GM19238 (cell line): ENCODE measurements around the gene STARD10.

ENCODE experiments used
- DNase-seq: peaks from one replicate; pipeline ENCODE4 v3.0.0; 2011; ENCODE audit warnings: low spot score; ENCODE audit not compliant: insufficient read length

Gene STARD10

GRCh38 chr11:72727521-72727920 is 66.3 kb downstream of the STARD10 start:
- no peak for DNase-seq

DNA sequence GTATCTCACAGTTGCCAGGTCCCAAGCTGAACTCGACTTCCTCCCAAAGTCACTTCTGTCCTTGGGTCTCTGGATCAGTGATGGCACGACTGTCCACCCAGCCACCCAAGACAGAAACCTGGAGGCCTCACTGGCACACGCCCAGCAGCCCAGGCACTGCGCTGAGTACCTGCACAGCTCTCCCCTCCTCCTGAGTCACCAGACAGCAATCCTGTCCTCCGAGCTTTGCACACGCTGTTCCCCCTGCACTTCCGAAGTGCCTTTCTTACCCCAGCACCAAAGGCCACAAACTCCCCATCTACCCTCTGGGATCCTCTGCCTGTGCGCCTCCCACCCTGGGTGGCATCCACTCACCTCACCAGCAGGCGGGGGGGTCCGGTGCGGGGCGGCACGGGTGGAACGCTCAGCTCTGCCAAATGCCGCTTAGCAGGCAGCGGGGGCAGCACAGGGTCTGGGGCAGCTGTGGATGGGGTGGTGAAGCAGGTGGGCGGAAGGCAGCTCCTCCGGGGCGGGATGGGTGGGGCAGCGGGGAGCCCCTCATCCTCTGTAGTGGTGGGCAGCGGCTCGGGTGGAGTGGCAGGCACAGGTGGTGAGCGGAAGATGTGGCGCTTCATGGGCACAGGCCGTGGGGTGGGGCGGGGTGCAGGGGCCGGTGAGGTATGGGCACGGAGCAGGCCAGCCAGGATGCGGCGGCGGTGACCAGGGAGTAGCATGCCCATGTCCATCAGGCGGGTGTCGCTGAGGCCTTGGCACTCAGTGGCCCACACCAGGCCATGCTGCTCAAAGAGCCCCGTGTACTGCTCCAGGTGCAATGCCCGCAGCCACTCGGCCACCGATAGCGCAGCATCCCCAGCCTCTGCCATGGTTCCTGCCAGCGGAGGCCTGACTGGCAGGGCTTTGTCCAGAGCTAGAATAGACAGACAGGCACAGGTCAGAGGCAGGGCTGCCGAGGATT is 67.3 kb downstream of the STARD10 start:
- no peak for DNase-seq

DNA sequence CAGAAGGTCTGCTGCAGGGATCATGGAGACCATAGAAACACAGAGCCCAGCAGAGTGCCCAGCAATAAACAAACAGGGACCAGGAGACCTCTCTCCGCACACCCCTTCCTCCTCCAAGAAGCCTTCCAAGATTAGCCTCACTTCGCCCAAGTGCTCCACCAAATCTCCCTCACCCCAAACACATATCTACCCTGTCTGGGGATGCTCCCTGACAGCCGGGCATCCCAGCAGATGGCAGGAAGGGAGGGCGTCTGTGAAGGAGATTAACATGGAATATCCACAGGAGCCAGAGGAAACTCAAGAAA is 68.2 kb downstream of the STARD10 start:
- no peak for DNase-seq

GRCh38 chr11:72724851-72725723 is 68.8 kb downstream of the STARD10 start:
- DNase-seq = peak; percentile 62

GRCh38 chr11:72724021-72724551 is 69.8 kb downstream of the STARD10 start:
- no peak for DNase-seq

DNA sequence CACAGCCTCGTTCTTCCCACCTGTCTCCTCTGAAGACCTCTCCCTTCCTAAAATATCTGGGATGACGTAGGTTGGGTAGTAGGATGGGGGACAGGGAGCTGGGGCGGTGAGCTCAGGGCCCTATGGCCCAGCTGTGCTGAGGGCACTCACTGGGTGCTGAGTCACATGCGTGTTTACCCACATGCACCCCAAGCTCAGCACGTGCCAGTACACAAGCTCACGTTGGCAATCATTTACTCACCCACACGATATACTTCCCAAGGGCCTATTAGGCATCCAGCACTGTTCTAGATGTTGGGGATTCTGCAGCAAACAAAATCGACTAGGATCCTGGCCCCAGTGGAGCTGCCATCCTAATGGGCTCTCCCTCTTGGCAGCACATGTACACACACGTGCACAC is 70.3 kb downstream of the STARD10 start:
- no peak for DNase-seq

- peak; percentile 96 for DNase-seq
These were observed 71.6 kb downstream of the STARD10 start for GRCh38 chr11:72722050-72722748.

DNA sequence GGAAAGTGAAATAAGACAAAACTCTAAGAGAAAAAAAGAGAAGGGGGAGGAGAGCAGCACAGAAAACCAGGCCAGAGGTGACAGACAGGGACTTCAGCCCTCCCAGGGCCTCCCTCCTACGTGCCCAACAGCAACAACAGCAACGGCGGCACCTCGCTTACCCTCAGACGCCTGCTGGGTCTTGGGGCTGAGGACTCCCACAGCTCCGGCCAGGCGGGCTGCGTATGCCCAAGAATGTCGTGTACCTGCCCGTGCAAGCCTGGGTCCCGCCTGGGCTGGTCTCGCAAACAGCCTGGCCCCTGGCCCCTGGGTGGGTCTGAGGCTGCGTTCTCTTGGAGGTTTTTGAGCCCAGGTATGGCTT is 72.2 kb downstream of the STARD10 start:
- peak; percentile 45 for DNase-seq

DNA sequence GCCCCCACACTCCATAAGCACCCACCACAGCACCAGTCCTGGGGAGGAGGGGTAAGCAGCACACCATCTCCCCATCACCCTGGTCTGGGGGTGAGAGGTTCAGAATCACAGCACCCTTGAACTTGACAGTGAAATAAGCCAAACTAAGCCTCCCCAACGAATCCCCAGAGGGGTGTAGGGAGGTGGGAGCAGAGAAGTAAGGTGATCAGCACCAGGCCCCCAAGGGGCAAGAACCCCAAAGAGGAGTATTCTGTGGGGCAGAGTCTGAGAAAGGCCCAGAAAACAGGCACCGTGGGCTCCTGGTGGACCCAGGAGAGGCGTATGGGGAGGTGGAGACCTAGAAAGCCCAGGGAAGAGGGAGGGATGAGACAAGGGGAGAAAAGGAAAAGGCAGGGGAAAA is 72.6 kb downstream of the STARD10 start:
- DNase-seq = no peak

GRCh38 chr11:72720784-72721183 is 73.1 kb downstream of the STARD10 start:
- DNase-seq = no peak

DNA sequence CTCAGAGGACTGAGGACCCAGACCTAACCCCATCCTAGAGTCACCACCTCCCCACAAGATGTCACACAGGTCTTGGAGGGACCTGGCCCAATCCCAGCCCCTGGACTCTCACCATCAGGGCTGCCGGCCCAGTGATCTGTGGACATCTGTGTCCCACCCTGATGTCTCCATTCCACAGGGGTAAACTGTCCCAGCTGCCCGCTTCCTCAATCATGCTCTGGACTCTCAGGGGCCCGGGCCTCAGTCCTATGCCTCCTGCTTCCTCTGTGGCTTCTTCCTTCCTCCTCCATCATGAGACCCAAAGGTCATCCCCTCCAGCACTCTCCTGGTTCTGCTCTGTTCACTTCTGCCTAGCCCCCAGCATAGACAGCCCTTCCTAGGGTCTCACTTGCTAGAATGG is 73.8 kb downstream of the STARD10 start:
- DNase-seq = no peak

- no peak for DNase-seq
These were observed 74.3 kb downstream of the STARD10 start for GRCh38 chr11:72719551-72719950.

DNA sequence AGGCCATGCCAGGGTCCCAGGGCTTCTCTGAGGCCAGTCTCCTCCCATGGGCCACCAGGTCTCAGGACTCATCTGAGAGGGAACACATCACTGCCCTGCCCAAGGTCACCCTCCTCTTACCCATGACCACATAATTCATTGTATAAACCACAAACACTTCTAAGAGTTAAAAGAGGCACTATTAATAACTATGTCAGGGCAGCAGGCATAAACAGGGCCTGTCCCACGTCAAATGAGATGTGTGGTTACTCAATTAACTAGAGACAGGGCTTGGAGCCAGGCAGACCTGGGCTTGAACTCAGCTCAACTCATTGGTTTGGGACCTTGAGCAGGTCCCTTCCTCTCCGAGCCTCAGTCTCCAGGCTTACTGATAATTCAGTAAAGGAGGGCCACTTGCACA is 74.7 kb downstream of the STARD10 start:
- DNase-seq = no peak

- DNase-seq = no peak
These were observed 75.7 kb downstream of the STARD10 start for GRCh38 chr11:72718101-72718501.

- no peak for DNase-seq
These were observed 76.9 kb downstream of the STARD10 start for GRCh38 chr11:72716788-72717435.

DNA sequence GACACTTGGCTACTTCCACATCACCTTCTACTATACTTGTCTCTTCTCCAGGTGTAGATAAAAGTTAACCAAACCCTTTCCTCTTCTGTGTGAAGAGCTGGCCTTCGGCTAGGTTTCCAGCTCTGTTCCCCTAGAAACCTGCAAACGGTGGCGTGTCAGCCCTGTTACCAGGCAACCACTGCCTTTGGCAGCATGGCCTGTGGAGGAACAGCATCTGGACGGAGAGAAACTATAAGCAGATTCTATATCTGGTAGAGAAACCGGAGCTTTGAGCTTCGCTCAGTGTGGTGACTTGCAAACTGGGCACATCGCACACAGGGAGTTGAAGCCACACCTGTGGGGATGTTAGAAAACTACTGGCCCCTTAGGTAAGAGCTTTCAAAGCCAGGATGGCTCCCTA is 77.6 kb downstream of the STARD10 start:
- no peak for DNase-seq

GRCh38 chr11:72712841-72713240 is 81.0 kb downstream of the STARD10 start:
- no peak for DNase-seq

DNA sequence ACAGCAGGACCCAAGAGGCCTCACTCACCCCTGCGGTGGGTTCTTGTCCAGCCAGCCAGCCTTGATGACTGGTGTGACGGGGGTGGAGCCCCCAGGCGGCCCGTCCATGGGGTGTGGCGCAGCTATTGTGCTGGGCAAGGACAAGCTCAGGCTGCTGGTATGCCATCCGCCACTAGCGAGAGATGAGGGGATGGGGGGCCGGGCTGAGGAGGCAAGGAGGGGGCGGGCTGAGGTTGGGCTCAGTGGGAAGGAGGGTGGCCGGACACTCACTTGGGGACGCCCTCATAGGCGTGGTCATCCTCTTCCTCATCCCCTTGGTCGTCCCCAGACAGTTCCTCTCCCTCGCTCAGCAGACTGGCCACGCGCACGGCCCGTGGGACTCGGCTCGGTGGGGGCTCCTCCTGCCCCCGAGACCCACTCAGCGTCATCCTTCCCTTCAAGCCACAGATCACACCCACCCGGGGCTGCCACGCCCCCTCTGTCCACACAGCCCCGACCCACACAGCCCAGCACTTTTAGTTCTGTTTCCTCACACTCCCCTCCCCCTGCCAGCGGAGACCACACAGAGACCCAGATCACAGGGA is 81.6 kb downstream of the STARD10 start:
- no peak for DNase-seq

GRCh38 chr11:72711141-72711540 is 82.7 kb downstream of the STARD10 start:
- DNase-seq = no peak

GRCh38 chr11:72710278-72710677 is 83.6 kb downstream of the STARD10 start:
- no peak for DNase-seq
